GM21447 (cell line): ENCODE measurements around the gene RNU1-1.
A peak's percentile ranks its signal among the peaks of the same experiment; 100 is the strongest.
"Not testable (repeated sequence)": the region's sequence is repeated elsewhere in the genome, so short reads cannot be mapped to it uniquely, and the experiment has no call there.

ENCODE experiments used
- ATAC-seq: cut with Tn5 transposase; IDR thresholded peaks from one replicate; pipeline ENCODE4 v1.9.1; 2021; ENCODE audit not compliant: unreplicated experiment

RNU1-1 gene

GRCh38 chr1:16525769-16526168 is 11.7 kb upstream of the RNU1-1 start:
- not testable (repeated sequence) for ATAC-seq

DNA sequence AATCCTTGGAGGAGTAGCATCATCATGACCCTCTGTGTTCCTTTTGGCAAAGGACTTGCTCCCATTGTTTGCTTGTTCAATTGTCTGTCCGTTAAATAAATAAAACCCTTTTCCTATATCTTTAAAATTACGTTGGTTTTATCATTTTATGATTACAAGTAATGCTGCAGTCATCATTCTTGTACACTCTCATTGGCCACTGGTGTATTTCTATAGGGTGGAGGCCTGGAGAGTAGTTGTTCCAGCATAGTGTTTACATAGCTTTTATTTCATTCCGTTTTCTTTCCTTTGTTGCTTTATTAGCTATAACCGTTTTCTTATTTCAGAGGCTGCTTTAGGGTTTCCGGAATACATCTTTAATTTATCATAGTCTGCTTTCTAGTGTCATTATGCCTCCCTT is 7.6 kb upstream of the RNU1-1 start:
- ATAC-seq: not testable (repeated sequence)

DNA sequence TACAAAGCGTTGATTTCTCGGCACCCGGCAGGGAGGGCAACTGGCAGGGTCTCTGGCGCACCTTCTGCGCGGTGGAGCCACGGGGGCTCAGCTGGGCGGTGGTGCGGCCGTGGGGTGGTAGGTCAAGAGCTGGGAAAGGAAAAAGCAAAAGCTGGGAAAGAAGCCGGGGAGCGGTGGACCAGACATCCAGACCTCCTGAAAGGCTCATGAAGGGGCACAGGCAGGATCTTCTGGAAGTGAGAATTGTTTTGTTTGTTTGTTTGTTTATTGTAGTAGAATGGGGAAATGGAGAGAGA is 7.2 kb upstream of the RNU1-1 start:
- no peak for ATAC-seq

DNA sequence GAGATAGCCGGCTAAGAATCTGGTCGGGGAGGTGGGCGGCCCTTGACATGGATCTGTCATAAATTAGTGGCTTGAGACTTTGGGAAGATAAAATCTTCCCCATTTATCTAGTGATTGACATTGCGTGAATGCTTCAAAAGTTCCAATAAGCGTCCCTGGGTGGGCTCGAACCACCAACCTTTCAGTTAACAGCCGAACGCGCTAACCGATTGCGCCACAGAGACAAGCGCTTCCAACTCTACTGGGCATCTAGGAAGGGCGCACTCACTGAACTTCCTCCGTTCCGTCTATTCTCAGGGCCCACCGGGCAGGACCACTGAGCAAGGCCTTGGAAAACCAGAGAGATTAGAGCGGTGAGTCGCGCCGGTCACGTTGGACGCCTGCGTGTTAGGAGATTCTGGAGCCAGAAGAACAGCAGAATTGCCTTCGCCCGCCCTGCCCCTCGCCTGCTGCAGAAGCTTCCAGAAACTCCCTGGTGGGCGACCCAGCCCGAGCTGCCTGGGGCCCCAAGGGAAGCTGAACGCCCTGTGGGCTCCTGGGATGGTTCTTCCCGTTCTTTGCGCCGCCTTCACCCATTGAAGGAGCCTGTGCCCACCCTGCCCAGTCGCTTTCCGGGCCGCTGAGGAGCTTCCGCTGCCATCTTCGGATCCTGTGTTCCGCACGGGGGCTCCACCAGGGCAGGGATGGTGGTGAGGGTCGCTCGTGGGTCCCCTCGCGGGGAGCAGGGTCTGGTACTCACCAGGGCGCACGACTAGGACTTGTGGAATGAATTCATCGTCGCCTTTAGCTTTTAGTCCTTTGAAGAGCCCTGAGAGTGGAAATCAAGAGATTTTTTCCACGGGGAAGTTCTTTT is 6.6 kb upstream of the RNU1-1 start:
- not testable (repeated sequence) for ATAC-seq

GRCh38 chr1:16519255-16519951 is 5.3 kb upstream of the RNU1-1 start:
- not testable (repeated sequence) for ATAC-seq

GRCh38 chr1:16518913-16519254 is 4.8 kb upstream of the RNU1-1 start:
- ATAC-seq: not testable (repeated sequence)

DNA sequence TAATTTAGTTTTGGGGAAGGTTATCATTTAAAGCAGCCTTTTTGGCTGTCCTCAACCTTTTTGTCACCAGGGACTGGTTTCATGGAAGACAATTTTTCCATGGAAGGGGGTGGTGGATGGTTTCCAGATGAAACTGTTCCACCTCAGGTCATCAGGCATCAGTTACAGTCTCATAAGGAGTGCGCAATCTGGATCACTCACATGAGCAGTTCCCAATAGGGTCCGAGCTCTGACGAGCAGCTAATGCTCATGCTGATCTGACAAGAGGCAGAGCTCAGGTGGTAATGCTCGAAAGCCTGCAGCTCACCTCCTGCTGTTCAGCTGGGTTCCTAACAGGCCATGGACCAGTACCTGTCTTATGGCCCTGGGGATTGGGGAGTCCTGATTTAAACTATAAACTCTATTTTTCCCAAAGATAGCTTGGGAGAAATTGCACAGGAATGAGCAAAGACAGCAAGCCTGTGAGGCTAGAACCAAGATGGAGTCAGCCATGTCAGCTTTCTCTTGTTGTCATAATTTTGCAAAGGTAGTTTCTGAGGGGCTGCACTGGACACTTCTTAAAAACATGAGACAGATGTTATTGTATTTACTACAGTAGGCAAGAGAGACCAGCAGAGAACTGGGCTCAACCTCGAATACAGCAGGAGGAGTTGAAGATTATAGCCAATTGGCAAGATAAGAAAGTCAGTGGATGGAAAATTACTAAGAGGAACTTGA is 2.8 kb upstream of the RNU1-1 start:
- not testable (repeated sequence) for ATAC-seq

GRCh38 chr1:16513412-16514106 is 526 bp downstream of the RNU1-1 start:
- ATAC-seq: peak; percentile 92

DNA sequence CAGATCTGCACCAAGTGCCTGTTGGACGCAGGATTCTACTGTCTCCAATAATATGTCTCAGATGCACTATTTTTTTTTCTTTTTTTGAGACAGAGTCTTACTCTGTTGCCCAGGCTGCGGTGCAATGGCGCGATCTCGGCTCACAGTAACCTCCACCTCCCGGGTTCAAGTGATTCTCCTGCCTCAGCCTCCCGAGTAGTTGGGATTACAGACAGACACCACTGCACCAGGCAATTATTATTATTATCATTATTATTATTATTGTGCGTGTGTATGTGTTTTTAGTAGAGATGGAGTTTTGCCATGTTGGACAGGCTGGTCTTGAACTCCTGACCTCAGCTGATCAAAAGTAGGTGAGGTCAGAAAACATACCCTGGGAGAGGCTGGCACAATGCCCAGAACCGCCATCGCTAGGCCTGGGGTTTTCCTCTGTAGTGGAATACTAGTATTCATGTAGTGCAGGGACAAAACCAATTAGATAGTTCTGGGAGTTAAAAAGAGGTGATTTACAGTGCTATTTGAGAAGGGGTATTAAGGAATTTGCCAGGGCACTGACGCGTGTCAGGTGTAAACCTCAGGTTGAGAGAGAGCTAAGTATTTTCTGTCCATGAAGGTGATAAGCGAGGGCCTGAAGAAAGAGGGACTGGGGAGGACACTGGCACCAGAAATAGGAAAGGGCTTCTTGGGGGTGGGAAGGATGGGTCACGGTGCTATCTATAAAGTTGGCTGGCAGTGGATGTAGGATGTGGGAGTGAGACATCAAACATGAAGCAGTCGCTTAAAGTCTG is 1.3 kb downstream of the RNU1-1 start:
- ATAC-seq: not testable (repeated sequence)

DNA sequence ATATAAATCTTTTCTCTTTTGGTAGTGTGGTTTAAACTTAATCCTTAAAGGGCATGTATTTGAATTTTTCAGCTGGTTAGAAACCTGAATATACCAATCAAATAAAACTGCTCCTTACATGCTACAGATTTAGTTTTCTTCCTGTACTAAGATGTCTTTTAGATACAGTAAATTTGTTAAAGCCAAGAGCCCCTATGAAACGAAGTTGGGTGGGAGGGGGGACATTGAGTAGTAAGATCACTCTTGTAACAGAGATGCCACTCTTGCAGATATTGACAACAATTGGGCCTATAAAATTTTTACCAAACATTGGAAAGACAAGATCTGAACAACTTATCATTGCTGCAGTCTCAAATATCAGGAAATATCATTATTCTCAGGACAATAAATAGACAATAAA is 2.2 kb downstream of the RNU1-1 start:
- not testable (repeated sequence) for ATAC-seq

- not testable (repeated sequence) for ATAC-seq
Observed at GRCh38 chr1:16508861-16509445, 5.1 kb downstream of the RNU1-1 start.

DNA sequence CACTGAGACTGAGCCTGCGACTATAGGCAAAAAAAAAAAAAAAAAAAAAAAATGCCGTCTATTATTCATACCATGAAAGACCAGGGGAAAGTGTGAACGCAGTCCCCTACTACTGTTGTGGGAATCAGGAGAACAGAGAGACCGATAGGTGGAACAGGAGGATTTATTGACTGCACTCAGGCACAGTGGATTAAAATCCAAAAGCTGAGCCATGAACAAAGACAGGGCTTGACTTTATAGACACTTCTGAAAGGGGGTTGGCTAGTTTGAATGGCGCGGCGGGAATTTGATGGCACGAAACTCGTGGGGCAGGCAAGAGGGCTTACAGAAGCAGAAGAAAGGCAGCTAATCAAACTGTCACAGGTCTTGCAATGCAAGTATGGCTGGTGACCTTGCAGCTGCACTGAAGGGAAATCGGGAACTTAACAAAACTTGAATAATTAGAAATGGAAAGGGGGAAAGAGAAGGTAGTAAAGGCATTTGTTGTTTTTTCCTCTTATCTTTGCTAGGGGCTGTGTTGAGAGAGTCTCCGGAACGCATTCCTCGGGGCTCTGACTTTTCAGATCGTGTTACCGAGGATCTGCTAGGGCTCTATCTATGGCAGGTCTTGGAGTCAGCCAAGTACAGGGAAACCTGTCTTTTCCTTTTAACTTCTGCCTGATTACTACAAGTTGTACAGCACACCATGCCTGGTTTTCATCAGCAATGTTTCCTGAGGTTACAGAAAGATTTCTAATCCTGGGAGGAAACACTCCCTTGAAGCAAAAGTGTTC is 7.5 kb downstream of the RNU1-1 start:
- ATAC-seq: not testable (repeated sequence)

- not testable (repeated sequence) for ATAC-seq
Observed at GRCh38 chr1:16505870-16506269, 8.2 kb downstream of the RNU1-1 start.

- ATAC-seq: no peak
Observed at GRCh38 chr1:16503494-16503893, 10.6 kb downstream of the RNU1-1 start.

DNA sequence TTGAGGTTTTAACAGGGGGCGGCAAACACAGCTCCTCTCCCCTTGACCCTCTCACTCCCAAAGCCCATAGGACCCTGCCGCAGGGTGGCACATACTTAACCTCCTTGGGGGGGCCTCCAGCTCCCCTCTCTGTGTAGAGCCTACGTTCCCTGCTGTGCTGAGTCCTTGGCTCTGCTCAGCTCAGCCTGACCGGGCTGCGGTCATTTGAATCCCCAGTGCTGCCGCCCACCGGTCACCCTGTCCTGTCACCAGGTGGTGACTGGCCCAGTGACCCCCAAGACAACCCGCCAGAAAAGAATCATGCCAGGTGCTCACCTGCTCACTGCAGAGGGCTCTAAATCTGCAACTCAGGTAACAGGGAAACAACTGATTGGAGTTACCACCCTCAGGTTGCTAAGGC is 12.6 kb downstream of the RNU1-1 start:
- ATAC-seq: not testable (repeated sequence)

- not testable (repeated sequence) for ATAC-seq
Observed at GRCh38 chr1:16500975-16501374, 13.1 kb downstream of the RNU1-1 start.

DNA sequence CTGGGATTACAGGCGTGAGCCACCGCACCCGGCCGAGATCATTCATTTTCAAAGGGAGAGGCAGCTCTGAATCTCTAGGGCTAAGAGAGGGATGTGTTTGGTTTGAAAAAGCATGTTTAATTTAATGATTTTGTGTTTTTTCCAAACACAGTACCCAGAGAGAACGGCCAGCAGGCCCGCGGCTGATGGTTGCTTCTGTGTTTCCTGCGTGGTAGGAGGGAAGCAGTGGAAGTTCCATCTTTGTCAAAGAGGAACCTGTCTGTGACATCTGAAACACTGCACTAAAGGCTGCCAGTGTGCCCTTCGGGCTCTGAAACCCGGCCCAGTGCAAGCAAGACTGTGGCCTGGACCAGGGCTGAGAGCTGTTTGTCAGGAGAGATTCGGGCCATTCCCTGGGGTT is 13.6 kb downstream of the RNU1-1 start:
- ATAC-seq: not testable (repeated sequence)

GRCh38 chr1:16498573-16499413 is 15.3 kb downstream of the RNU1-1 start:
- ATAC-seq: peak; percentile 71
